Measurements from ENCODE around the gene PHB1.
"Not testable (repeated sequence)": the region's sequence is repeated elsewhere in the genome, so short reads cannot be mapped to it uniquely, and the experiment has no call there.

Gene PHB1

GRCh38 chr17:49439673-49440571 lies 25.2 kb upstream of the PHB1 start:
- DNase-seq (ENCODE audit: low read depth in 2 of 2) = no peak

DNA sequence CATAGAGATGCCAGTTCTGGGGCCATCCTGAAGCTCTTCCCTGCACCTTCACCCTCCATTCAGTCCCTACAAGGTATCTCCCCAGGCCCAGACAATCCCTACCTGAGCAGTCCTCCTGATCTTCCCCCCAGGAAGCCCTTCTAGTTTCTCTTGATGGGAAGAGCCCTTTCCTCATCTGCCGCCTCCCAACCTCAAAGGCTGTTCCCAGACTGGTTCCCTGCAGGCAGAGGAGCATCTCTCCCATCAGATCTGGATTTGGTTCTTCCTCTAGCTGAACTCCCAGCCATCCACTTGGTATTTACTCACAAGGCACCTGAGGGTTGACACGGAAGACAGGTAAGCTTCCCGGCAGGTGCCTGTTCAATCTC lies 24.6 kb upstream of the PHB1 start:
- no peak for DNase-seq (ENCODE audit: low read depth in 2 of 2)

DNA sequence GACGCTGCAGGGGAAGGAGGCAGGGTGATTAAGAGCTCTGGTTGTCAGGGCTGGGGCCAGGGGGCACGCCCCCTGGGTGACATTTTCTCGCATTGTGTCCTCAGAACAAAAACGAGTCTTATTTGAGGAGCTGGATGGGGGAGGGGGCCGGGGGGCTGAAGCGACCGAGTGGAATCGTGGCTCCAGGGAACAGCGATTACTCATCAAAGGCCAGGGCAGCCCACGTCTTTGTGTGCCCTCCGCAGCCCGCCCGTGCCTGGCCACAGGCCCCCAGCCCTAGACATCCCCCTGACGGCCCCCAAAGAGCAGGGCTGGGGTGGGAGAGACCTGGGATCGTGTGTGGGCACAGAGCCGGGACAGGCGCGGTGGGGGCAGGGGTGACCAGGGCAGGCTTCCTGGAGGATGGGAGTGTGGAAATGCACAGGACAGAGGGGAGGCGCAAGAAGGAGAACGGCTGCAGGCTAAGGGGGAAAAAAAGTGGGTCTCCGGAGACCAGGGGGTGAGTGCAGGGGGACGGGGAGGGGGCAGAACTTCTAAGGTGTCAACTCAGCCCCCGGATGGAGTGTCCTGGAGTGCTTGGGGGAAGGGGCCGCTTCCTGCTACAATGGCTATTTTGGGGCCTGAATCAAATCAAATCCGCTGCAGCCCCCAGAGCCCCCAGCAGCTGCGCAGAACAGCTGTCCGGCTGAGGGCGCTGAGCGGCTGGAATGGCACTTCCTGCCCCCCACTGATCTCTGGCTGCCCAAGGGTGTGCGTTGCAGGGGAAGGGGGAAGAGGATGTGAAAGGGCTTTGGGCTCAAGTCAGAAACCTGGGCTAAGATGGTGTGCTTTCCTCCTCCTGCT lies 24.0 kb upstream of the PHB1 start:
- no peak for DNase-seq (ENCODE audit: low read depth in 2 of 2)

GRCh38 chr17:49437696-49438435 lies 23.2 kb upstream of the PHB1 start:
- DNase-seq (ENCODE audit: low read depth in 2 of 2) = no peak

DNA sequence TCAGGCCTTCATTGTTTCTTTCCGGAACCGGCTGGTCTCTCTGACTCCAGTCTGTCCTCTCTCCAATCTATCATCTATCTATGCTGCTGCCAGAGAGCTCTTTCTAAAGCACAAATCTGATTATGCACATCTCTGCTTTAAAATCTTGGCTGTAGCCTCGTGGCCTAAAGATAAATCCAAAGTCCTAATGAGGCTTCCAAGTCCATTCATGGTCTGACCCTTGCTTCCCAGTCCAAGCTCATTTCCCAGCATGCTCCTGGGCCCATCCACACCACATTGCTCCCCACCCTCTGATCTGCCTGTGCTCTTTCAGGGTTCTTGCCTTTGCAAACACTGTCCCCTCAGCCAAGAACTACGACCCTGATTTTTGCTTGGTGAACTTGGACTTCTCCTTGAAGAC lies 21.5 kb upstream of the PHB1 start:
- no peak for DNase-seq (ENCODE audit: low read depth in 2 of 2)

DNA sequence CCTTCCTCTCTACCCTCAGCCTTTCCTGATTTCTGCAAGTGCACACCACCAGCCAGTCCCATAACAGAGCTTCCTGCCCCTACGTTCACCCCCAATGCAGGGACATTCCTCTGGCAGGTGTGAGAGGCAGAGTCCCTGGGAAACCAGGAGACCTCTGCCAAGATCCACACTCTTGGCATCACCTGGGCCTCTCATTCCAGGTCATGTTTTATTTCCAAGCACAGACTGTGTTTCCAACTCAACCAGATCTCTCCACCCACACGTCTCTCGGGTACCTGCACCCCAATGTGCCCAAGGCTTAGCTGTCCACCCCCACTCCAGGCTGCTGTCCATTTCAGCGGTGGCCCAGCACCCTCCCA lies 21.0 kb upstream of the PHB1 start:
- no peak for DNase-seq (ENCODE audit: low read depth in 2 of 2)

GRCh38 chr17:49434821-49435670 lies 20.4 kb upstream of the PHB1 start:
- DNase-seq (ENCODE audit: low read depth in 2 of 2) = peak in 1 of 2 donors; percentile 16

DNA sequence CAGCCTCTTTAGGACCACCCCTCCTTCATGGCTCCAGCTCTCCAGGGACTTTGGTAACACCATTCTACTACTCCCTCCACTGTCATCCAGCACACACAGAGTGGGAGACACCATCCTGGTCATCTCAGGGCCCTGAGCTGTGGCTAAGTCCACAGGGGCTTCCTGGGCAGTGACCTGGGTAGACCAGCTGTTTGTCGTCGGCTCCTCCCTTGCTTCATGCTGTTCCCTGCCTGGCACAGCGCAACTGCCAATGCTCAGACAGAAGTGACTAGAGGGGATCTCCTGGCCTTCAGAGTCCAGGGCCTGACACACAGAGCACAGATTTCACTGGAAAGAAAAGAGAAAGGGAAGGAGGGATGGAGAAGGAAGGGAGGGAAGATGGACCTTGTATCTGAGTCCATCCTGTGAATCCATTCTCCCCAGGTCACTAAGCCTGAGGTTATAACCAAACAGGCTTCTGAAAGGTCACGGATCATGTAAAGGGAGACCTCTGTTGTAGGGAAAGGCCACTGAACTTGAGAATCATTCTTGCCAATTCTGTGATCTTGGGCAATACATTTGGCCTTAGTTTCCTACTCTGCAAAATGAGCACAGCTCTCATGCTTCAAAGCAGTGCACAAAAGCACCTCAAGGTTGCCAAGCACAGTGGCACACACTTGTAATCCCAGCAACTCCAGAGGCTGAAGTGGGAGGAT lies 18.5 kb upstream of the PHB1 start:
- no peak for DNase-seq (ENCODE audit: low read depth in 2 of 2)

- DNase-seq (ENCODE audit: low read depth in 2 of 2) = no peak
Observed at GRCh38 chr17:49431743-49432142, 17.1 kb upstream of the PHB1 start.

DNA sequence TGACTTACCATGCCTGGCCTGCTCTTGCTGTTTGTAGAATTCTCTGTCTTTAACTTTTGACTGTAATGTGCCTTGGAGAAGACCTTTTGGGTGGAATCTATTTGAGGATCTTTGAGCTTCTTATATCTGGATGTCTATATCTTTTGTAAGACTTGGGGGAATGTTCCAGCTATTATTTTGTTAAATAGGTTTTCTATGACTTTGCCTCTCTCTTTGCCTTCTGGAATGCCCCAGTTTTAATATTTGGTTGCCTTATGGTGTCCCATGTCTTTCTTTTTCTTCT lies 10.3 kb upstream of the PHB1 start:
- DNase-seq (ENCODE audit: low read depth in 2 of 2) = no peak

DNA sequence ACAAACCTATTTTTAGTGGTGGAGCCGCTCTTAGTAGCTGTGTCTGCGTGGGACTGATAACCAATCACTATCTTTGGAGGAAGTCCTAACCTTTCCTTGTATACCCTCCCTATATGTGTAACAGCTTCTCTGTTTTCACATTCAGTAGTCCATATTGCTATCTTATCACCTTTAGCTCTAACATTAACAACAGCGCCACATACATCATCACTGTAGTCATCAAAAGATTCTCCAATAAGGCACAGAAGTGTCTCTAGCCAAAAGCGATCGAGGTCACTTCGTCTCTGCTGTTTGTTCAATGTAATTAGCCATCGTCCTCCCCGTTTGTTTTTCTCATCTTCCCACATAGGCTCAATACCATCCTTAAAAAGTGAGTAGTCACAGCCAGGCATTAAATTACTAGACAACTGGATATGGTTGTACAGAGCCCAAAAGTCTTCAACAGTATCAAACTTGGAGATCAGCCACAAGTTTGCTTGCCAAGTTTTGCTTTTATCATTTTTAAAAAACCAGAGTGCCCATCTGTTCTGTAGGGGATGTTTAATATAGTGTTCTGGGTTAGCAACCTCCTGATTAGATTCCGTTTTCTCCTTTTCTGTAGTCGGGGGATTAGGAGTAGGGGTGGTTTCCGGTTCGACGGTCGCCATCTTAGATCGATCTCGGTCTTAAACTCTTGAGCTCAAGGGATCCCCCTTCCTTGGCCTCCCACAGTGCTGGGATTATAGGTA lies 9.8 kb upstream of the PHB1 start:
- DNase-seq (ENCODE audit: low read depth in 2 of 2) = not testable (repeated sequence)

GRCh38 chr17:49422714-49423113 lies 8.0 kb upstream of the PHB1 start:
- DNase-seq (ENCODE audit: low read depth in 2 of 2) = no peak

DNA sequence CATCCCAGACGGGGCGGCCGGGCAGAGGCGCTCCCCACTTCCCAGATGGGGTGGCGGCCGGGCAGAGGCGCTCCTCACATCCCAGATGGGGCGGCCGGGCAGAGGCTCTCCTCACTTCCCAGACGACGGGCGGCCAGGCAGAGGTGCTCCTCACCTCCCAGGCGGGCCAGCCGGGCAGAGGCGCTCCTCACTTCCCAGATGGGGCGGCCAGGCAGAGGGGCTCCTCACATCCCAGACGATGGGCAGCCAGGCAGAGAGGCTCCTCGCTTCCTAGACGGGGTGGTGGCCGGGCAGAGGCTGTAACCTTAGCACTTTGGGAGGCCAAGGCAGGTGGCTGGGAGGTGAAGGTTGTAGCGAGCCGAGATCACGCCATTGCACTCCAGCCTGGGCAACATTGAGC lies 5.1 kb upstream of the PHB1 start:
- DNase-seq (ENCODE audit: low read depth in 2 of 2) = not testable (repeated sequence)

- not testable (repeated sequence) for DNase-seq (ENCODE audit: low read depth in 2 of 2)
Observed at GRCh38 chr17:49418754-49419740, 4.4 kb upstream of the PHB1 start.

- DNase-seq (ENCODE audit: low read depth in 2 of 2) = no peak
Observed at GRCh38 chr17:49414271-49414621, 436 bp downstream of the PHB1 start.

DNA sequence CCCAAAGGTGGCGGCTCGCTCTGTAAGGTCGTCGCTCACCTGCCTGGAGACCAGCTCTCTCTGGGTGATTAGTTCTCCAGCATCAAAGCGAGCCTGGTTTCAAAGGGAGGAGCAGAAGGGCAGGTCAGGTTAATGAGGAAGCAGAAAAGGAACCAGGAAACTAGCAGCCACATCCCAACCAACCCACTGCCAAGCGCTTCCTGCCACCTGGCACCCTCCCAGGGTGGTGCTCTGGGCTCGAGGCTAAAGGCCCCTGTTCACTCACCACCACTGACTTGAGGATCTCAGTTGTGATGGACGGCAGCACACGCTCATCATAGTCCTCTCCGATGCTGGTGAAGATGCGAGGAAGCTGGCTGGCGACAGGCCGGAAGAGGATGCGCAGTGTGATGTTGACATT lies 5.6 kb downstream of the PHB1 start:
- DNase-seq (ENCODE audit: low read depth in 2 of 2) = no peak

DNA sequence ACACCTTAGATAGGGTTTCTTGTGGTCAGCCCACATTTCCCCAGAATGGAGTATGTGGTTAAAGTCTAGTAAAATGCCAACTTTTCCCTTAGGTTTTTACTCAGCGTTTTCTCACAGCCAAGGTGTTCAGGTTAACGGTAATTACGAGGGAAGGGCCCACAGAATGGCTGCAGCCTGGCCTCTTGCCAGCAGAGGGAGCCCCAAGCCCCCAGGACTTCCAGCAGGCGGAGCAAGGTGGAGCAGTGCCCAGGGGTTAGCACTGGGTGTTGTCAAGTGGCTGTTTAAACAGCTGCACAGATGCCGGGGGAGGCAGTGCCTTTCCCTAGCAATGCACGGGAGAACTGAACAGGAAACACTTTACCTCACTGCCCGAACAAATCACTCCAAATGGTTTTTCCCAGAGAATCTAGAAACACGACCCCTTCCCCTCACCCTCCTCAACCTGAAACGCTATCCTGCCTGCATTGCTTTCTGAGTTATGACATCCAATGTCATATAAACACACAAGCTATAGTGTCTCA lies 6.6 kb downstream of the PHB1 start:
- peak; percentile 70 to 78 for DNase-seq (ENCODE audit: low read depth in 2 of 2)

DNA sequence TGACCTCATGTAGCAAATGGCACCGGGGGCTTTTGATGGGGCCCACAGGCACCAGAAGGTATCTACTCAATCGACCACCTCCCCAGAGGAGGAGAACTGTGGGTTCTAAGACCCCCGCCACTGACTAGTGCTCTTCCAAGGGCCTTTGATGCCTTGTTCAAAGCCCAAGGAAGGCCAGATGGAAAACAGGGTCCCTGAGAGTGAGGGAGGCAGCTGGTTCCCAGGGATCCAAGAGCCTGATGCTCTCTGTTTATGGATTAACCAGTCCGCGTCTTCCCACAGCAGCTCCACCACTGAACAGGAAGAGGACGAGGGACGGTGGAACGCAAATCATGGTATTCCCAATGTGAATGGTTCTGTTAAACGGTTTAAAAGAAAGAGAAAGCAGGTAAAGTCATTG lies 7.6 kb downstream of the PHB1 start:
- no peak for DNase-seq (ENCODE audit: low read depth in 2 of 2)

Measured in stimulated activated CD8-positive, alpha-beta memory T cell treated with anti-CD3 and anti-CD28 coated beads, Interleukin-15, amount 100 ng/mL, for 48 hours (primary cell).